Brain microvascular endothelial cell (primary cell): ENCODE measurements around the gene ZNF385A.

ENCODE experiments used
- DNase-seq: peaks from one replicate; pipeline ENCODE4 v3.0.0-alpha.2; 2020
- H3K27ac ChIP-seq: fragments of 250-450 bp; sonication (Bioruptor Pico); 2 replicates; pipeline ENCODE4 v1.5.1; 2020; ENCODE audit warnings: mild to moderate bottlenecking, moderate library complexity
- H3K27me3 ChIP-seq: fragments of 250-450 bp; sonication (Bioruptor Pico); replicated peaks from 2 replicates; pipeline ENCODE4 v1.5.1; 2020; ENCODE audit warnings: mild to moderate bottlenecking
- H3K36me3 ChIP-seq: fragments of 250-450 bp; sonication (Bioruptor Pico); replicated peaks from 2 replicates; pipeline ENCODE4 v1.5.1; 2020; ENCODE audit warnings: mild to moderate bottlenecking
- H3K4me3 ChIP-seq: 2 replicates; pipeline ENCODE4 v1.5.1; 2011; ENCODE audit warnings: low read depth, mild to moderate bottlenecking, control low read depth, low read length, moderate library complexity
- CTCF ChIP-seq: IDR thresholded peaks from 2 replicates; pipeline ENCODE4 v1.5.1; 2011; ENCODE audit warnings: low read depth, mild to moderate bottlenecking, moderate library complexity, low read length, control low read depth, inconsistent platforms; ENCODE audit errors: missing control alignments
- in situ Hi-C: cut with HindIII; loops from 2 replicates; pipeline ENCODE4 v1.10.0; 2017; ENCODE audit warnings: low sequenced_read_pairs, low pct_ligation_motif_present

The ZNF385A gene

GRCh38 chr12:54384591-54385041, at the start of gene ZNF385A:
Gene ZNF385A, minus strand, starts transcription at chr12:54384733. Its CDS starts 219 bp downstream, at chr12:54384514.
- Histone ChIP-seq H3K4me3 (no peak within 1 kb of the TSS), H3K27me3 (no peaks in the 10 kb centered on the region), H3K36me3 (no peaks in the 10 kb centered on the region), H3K27ac (peak within 1 kb of the TSS; percentile 14)
- DNase-seq = no peak
- in situ Hi-C loops = no loop called here
- no peak for TF ChIP-seq CTCF

GRCh38 chr12:54432815-54433164, 48.3 kb upstream of the ZNF385A start:
- no peak for TF ChIP-seq CTCF
- Histone ChIP-seq H3K27me3 (no peaks in the 10 kb centered on the region), H3K36me3 (no peaks in the 10 kb centered on the region), H3K27ac (no peak overlapping the region), H3K4me3 (no peak overlapping the region)
- in situ Hi-C loops = no loop called here
- no peak for DNase-seq

GRCh38 chr12:54431911-54432814, 47.6 kb upstream of the ZNF385A start:
- Histone ChIP-seq H3K27me3 (no peaks in the 10 kb centered on the region), H3K36me3 (no peaks in the 10 kb centered on the region), H3K4me3 (no peak overlapping the region), H3K27ac (no peak overlapping the region)
- DNase-seq = no peak
- no peak for TF ChIP-seq CTCF
- in situ Hi-C loops = no loop called here

GRCh38 chr12:54430471-54431069, 46.0 kb upstream of the ZNF385A start:
- no peaks in the 10 kb centered on the region for H3K27me3 ChIP-seq
- no peak overlapping the region for H3K4me3 ChIP-seq
- no peak for DNase-seq
- no peak overlapping the region for H3K27ac ChIP-seq
- no peaks in the 10 kb centered on the region for H3K36me3 ChIP-seq
- TF ChIP-seq CTCF = no peak
- in situ Hi-C loops = no loop called here

- H3K36me3 ChIP-seq = no peaks in the 10 kb centered on the region
- DNase-seq = no peak
- no peak for TF ChIP-seq CTCF
- in situ Hi-C loops = no loop called here
- H3K27ac ChIP-seq = peak overlapping the region; percentile 44
- H3K4me3 ChIP-seq = no peak overlapping the region
- H3K27me3 ChIP-seq = no peaks in the 10 kb centered on the region
These were observed 44.5 kb upstream of the ZNF385A start for GRCh38 chr12:54429014-54429471.
